Colonic mucosa (tissue), 4 donors: Measurements from ENCODE around the gene TMEM114. TPM values are rescaled to one million over a fixed set of nuclear protein-coding genes. Genes with fewer than 3 reads are reported as not detected.
"Not testable (repeated sequence)": the region's sequence is repeated elsewhere in the genome, so short reads cannot be mapped to it uniquely, and the experiment has no call there.

ENCODE experiments used
- DNase-seq: peaks from one replicate; pipeline ENCODE4 v3.0.0-alpha.2; 2020
- H3K27ac ChIP-seq: fragments of 200-600 bp; one replicate; pipeline ENCODE4 v1.8.0; 2021
- H3K27me3 ChIP-seq: fragments of 200-600 bp; one replicate; pipeline ENCODE4 v1.8.0; 2021
- H3K36me3 ChIP-seq: fragments of 200-600 bp; one replicate; pipeline ENCODE4 v1.8.0; 2021
- H3K4me1 ChIP-seq: fragments of 200-600 bp; one replicate; pipeline ENCODE4 v1.8.0; 2021; ENCODE audit warnings: mild to moderate bottlenecking
- H3K4me3 ChIP-seq: fragments of 200-600 bp; one replicate; pipeline ENCODE4 v1.8.0; 2021
- H3K9ac ChIP-seq, 2 donors: one replicate each; pipeline ENCODE4 v1.7.0; 2013; ENCODE audit warnings: control low read depth in 2 of 2, low read depth in 2 of 2, low read length in 2 of 2
- H3K9me3 ChIP-seq: fragments of 200-600 bp; one replicate; pipeline ENCODE4 v1.8.0; 2021
- intact Hi-C: fragments of 100-400 bp; cut with DNase I; formaldehyde crosslinking; loops from one replicate; pipeline ENCODE4 v1.14.1; 2022
- total RNA-seq, 2 donors: library from RNA; stranded (reverse); fragmentation: NEBNext Ultra II Directional in 1 of 2; extraction: Animal tissue kit (Norgen Biotek cat#: 25700) in 1 of 2; gene quantifications; one replicate each; pipeline ENCODE4 v1.2.1, GENCODE V29; 2021
- TF ChIP-seq, protein P1 (sequence below): fragments of 200-600 bp; IDR thresholded peaks from one replicate; pipeline ENCODE4 v1.8.0; 2022; ENCODE audit warnings: antibody characterized with exemption, mild to moderate bottlenecking
- donor health status: healthy.
- donor health status: DM: no; HTN: no; CAD: no.
- donor health status: DM: no; HTN: no; CAD: no.

The TMEM114 gene
- total RNA-seq, 2 donors from 2014 or later, result not detected

DNA sequence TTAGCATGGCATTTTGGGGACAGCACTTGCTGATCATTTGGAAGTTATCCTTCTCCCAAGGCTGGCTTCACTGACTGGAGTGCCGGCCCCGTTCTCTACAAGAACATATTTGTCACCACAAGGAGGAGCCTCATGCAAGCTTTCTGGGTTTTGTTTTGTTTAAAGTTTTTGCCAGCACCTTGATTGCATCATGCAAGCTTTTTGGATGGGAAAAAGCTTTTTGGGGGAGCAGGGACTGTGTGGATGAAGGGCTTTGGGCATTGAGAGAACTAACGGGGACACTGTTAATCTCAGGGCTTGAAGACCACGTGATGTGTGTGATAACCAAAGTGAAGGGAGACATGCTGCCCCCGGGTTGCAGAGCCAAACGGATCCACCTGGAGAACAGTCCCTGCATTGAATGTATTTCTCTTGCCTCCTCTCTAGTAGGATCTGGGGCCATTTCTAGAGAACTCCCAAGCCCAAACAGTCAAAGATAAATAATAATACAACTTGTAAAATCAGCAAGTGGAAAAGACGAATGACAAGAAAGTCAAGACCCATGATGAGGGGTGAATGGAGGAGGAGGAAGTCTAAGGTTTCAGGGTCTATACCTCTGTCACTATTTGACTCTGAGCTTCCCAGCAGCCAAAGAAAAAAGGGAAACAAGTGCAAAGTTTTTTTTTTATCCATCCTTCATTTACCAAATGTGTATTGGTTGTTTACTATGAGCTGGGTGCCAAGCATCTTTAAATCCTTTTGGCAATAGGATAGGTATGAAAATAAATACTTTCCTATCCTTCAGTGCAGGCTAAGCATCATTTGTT, 17.2 kb downstream of the TMEM114 start:
- no peaks in the 10 kb centered on the region for H3K27me3 ChIP-seq
- no peak overlapping the region for H3K4me3 ChIP-seq
- no peaks in the 10 kb centered on the region for H3K36me3 ChIP-seq
- DNase-seq, result no peak
- no peaks in the 10 kb centered on the region for H3K4me1 ChIP-seq
- TF ChIP-seq, protein P1, sequence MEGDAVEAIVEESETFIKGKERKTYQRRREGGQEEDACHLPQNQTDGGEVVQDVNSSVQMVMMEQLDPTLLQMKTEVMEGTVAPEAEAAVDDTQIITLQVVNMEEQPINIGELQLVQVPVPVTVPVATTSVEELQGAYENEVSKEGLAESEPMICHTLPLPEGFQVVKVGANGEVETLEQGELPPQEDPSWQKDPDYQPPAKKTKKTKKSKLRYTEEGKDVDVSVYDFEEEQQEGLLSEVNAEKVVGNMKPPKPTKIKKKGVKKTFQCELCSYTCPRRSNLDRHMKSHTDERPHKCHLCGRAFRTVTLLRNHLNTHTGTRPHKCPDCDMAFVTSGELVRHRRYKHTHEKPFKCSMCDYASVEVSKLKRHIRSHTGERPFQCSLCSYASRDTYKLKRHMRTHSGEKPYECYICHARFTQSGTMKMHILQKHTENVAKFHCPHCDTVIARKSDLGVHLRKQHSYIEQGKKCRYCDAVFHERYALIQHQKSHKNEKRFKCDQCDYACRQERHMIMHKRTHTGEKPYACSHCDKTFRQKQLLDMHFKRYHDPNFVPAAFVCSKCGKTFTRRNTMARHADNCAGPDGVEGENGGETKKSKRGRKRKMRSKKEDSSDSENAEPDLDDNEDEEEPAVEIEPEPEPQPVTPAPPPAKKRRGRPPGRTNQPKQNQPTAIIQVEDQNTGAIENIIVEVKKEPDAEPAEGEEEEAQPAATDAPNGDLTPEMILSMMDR, result peak; percentile 23
- intact Hi-C loops, result no loop called here
- H3K9me3 ChIP-seq, result no peaks in the 10 kb centered on the region
- H3K27ac ChIP-seq, result no peak overlapping the region
- H3K9ac ChIP-seq, result no peak overlapping the region

DNA sequence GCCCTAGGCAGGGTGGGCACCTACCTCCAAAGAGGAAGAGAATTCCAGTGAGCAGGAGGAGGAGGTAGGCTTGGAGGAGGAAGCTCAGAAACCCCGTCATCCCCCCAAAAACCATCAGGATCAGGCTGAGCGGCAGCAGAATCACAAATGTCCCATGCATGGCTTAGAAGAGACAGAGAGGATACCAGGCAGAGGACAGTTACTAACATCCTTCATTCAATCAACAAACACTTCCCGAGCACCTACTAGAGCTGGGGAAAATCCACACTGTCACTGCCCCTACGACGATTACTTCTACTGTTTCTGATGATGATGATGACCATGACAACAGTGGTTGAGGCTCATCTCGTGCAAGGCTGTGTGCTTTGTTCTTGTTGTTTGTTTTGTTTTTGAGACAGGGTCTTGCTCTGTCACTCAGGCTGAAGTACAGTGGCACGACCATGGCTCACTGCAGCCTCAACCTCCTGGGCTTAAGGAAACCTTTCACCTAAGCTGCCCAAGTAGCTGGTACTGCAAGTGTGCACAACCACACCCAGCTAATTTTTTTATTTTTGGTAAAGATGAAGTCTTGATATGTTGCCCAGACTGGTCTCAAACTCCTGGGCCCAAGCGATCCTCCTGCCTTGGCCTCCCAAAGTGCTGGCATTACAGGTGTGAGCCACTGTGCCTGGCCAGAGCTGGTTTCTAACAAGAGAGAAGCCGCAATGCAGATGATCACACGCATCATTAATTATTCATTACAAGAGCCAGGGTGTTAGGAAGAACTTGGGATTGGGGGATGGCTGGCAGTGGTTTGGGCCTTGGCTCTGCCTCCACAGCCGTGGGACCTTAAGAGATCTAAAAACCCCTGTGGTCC, 18.0 kb downstream of the TMEM114 start:
- intact Hi-C loops, result no loop called here
- H3K36me3 ChIP-seq, result no peaks in the 10 kb centered on the region
- no peak for DNase-seq
- H3K9ac ChIP-seq, result no peak overlapping the region
- TF ChIP-seq, protein P1, result no peak
- H3K27ac ChIP-seq, result no peak overlapping the region
- H3K4me3 ChIP-seq, result no peak overlapping the region
- H3K4me1 ChIP-seq, result no peaks in the 10 kb centered on the region
- H3K27me3 ChIP-seq, result no peaks in the 10 kb centered on the region
- no peaks in the 10 kb centered on the region for H3K9me3 ChIP-seq

- H3K9ac ChIP-seq, result peak overlapping the region in 1 of 2 donors; percentile 13
- no peaks in the 10 kb centered on the region for H3K36me3 ChIP-seq
- TF ChIP-seq, protein P1, result no peak
- no peak overlapping the region for H3K27ac ChIP-seq
- H3K9me3 ChIP-seq, result no peaks in the 10 kb centered on the region
- no peaks in the 10 kb centered on the region for H3K4me1 ChIP-seq
- H3K27me3 ChIP-seq, result no peaks in the 10 kb centered on the region
- H3K4me3 ChIP-seq, result no peak overlapping the region
- intact Hi-C loops, result no loop called here
- no peak for DNase-seq
Observed at GRCh38 chr16:8571061-8571596, 19.2 kb downstream of the TMEM114 start.

- H3K36me3 ChIP-seq, H3K9ac ChIP-seq, H3K27ac ChIP-seq, H3K4me3 ChIP-seq, H3K9me3 ChIP-seq, intact Hi-C loops, H3K4me1 ChIP-seq, DNase-seq, H3K27me3 ChIP-seq: not testable (repeated sequence)
Observed at GRCh38 chr16:8570393-8570792, 19.9 kb downstream of the TMEM114 start.

- DNase-seq, result no peak
Observed at GRCh38 chr16:8569650-8570346, 20.5 kb downstream of the TMEM114 start.

More at GRCh38 chr16:8569650-8570346, 20.5 kb downstream of the TMEM114 start:
- no peak overlapping the region for H3K4me3 ChIP-seq
- TF ChIP-seq, protein P1, result no peak
- intact Hi-C loops, result loop anchor here (5.0 kb wide), 2 partner anchors 228 to 313 kb away; partner anchors contain the start of genes LITAFD, PMM2 and TMEM186
- H3K9ac ChIP-seq, result no peak overlapping the region
- no peaks in the 10 kb centered on the region for H3K4me1 ChIP-seq
- no peaks in the 10 kb centered on the region for H3K9me3 ChIP-seq
- H3K27me3 ChIP-seq, result no peaks in the 10 kb centered on the region
- H3K36me3 ChIP-seq, result no peaks in the 10 kb centered on the region
- no peak overlapping the region for H3K27ac ChIP-seq
